HG03558 (cell line): ENCODE data around the gene MAPRE2.
"Not testable (repeated sequence)": the region's sequence is repeated elsewhere in the genome, so short reads cannot be mapped to it uniquely, and the experiment has no call there.

Experiments used
- ATAC-seq: cut with Tn5 transposase; IDR thresholded peaks from one replicate; pipeline ENCODE4 v1.9.1; 2021; ENCODE audit warnings: moderate number of reproducible peaks; ENCODE audit not compliant: unreplicated experiment; ENCODE audit errors: extremely low read depth

The MAPRE2 gene

GRCh38 chr18:35087726-35088125 lies 46.5 kb downstream of the MAPRE2 start:
- no peak for ATAC-seq

GRCh38 chr18:35088921-35089320 lies 47.7 kb downstream of the MAPRE2 start:
- ATAC-seq, result no peak

DNA sequence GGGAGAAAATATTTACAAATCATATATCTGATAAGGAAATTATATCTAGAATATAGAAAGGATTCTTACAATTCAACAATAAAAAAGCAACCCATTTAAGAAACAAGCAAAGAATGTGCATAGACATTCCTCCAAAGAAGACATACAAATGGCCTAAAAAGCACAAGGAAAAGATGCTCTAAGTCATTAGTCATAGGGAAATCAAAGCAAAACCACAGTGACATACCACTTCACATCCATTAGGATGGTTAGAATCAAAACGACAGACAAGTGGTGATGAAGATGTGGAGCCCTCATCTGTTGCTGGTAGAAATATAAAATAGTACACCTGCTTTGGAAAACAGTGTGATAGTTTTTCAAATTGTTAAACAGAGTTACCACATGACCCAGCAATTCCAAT lies 48.2 kb downstream of the MAPRE2 start:
- no peak for ATAC-seq

DNA sequence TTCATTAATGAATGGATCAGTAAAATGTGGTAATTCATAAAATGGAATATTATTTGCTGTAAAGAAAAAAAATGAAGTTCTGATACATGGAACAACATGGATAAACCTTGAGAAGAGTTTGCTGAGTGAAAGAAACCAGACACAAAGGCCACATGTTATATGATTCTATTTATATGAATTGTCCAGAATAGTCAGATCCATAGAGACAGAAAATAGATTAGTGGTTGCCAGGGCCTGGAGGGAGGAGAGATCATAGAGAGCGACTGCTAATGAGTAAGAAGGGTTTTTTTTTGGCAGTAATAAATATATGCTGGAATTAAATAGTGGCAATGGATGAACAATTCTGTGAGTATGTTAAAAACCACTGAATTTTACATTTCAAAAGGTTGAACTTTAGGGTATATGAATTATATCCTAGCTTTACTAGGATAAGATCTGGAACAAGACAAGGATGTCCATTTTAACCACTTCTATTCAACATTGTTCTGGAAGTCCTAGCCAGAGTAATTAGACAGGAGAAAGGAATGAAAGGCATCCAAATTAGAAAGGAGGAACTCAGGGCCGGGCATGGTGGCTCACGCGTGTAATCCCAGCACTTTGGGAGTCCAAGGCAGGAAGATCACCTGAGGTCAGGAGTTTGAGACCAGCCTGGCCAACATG lies 48.8 kb downstream of the MAPRE2 start:
- ATAC-seq, result no peak

DNA sequence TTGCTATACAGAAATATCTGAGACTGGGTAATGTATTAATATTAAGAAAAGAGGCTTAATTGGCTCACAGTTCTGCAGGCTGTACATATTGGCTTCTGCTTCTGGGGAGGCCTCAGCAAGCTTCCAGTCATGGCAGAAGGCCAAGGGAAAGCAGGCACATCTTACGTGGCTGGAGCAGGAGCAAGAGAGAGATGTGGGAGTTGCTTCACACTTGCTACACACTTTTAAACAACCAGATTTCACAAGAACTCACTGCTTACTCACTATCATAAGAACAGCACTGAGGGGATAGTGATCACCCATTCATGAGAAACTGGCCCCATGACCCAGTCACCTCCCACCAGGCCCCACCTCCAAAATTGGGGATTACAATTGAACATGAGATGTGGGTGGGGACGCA lies 50.6 kb downstream of the MAPRE2 start:
- no peak for ATAC-seq

GRCh38 chr18:35095983-35096676 lies 54.9 kb downstream of the MAPRE2 start:
- peak; percentile 65 for ATAC-seq

DNA sequence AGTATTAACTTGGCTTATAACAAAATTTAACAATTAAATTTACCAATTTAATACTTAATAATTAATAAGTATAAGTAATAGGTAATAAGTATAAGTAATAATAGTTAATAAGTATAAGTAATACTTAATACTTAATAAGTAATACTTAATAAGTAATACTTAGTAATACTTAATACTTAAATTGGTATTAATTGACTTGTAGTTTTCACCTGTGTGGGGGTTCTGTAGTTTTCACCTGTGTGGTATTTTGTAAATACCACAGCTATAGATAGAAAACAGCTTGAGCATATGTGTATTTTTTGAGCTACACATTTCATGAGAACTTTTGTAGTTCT lies 55.4 kb downstream of the MAPRE2 start:
- no peak for ATAC-seq

GRCh38 chr18:35097195-35097594 lies 56.0 kb downstream of the MAPRE2 start:
- ATAC-seq, result no peak

GRCh38 chr18:35097763-35098162 lies 56.5 kb downstream of the MAPRE2 start:
- ATAC-seq, result no peak

DNA sequence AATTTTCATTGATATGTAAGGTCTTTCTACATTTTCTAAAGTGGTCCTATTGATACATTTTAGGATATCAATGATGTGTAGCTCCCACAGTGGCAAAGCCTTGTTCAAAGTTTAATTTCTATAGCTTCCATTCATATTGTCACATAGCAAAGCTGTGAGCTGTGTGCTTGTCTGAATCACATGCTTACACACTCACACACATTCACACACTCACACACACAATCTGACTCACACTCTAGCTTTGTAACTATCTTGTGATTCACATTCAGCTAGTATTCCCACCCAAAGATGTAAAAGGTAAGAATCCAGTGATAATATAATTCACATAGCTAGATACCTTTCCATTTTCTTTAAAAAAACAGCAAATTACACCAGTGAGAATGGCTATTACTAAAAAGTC lies 58.7 kb downstream of the MAPRE2 start:
- ATAC-seq, result no peak

- ATAC-seq, result no peak
Observed at GRCh38 chr18:35104391-35105051, 63.3 kb downstream of the MAPRE2 start.

GRCh38 chr18:35106013-35106844 lies 65.0 kb downstream of the MAPRE2 start:
- no peak for ATAC-seq

GRCh38 chr18:35106845-35107148 lies 65.6 kb downstream of the MAPRE2 start:
- ATAC-seq, result no peak

GRCh38 chr18:35107216-35107615 lies 66.0 kb downstream of the MAPRE2 start:
- ATAC-seq, result no peak

- not testable (repeated sequence) for ATAC-seq
Observed at GRCh38 chr18:35108088-35108487, 66.9 kb downstream of the MAPRE2 start.

DNA sequence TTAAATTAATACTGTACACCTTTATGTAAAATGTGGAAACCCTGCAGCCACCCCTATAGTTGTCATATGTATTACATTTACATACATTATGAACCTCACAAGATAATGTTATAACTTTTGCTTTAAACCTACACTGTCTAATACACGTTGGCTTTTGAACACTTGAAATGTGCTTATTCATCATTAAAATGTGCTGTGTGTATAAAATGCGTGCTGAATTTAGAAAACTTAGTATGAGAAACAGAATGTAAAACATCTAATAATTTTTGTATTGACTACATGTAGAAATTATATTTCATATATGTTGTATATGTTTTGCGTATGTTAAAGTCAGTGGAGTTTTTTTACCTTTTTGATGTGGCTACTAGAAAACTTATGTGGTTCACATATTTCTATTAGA lies 68.8 kb downstream of the MAPRE2 start:
- ATAC-seq, result no peak

DNA sequence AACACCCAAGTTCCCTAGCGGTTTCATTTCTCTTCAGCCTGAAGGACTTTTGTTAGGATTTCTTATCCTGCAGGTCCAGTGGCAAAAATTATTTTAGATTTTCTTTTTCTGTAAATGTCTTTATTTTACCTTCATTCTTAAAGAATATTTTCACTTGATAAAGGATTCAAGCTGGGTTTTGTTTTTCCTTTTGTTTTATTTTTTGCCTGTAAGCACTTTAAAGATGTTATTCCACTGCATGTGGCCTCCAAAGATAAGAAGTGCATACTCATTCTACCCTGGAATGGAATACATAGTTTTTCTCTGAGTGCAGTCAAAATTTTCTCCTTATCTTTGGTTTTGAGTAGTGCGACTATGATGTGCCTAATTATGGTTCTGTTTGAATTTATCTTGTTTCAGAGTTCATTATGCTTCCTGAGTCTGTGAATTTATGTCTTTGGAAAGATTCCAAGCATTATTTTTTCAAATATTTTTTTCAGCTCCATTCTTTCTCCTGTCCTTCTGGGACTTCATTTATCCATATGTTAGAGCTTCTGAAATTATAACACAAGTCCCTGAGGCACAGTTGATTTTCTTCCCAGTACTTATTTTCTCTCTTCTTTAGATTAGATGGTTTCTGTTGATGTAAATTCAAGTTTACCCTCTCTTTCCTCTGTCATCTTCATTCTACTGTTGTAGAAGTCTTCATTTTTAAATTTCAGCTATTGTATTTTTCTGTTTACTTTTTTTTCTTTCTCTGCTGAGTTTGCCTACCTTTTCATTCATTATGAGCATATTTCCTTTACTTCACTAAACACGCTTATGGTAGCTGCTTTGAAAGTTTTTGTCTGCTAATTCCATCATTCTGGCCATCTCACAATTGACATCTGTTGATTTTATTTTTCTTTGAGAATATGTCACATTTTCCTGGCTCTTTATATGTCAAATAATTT lies 69.6 kb downstream of the MAPRE2 start:
- no peak for ATAC-seq

DNA sequence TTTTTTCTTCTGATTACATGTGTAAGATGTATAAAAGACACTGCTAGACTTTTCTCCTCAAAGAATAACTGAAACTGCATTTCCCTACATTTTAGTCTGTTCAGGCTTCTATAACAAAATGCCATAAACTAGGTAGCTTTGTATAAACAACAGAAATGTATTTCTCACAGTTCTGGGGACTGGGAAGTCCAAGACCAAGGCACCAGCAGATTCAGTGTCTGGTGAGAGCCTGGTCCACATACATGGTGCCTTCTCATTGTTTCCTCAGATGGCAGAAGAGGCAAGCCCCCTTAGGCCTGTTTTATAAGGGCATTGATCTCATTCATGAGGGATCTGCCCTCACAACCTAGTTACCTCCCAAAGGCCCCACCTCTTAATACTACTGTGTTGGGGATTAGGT lies 71.5 kb downstream of the MAPRE2 start:
- ATAC-seq, result no peak

DNA sequence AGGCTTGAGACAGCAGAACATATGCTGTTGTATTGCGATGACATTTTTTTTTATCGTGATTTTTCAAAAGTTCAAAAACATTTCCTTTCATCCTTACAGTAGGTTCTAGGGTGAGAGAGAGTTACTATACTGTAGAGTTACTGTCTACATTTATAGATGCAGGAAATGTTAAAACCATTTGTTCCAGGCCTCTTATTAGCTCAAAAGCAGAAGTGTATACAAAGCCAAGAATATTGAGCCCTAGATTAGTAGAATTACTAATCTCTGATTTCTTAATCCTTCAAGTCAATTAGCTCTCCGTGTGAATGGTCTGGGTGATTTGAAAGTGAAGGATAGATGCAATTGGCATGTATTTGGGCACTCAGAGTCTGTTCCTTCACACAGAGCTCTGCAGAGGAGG lies 73.1 kb downstream of the MAPRE2 start:
- ATAC-seq, result no peak

GRCh38 chr18:35116784-35117318 lies 75.6 kb downstream of the MAPRE2 start:
- no peak for ATAC-seq
